Liver (tissue), 3 donors: ENCODE measurements around the gene LRPAP1.

Source experiments
- RXRA ChIP-seq, 2 donors: IDR thresholded peaks; 2 replicates each; pipeline ENCODE4 v1.6.1; 2017 to 2018; ENCODE audit warnings: antibody characterized with exemption in 2 of 2, mild to moderate bottlenecking in 1 of 2
- YY1 ChIP-seq: IDR thresholded peaks from 2 replicates; pipeline ENCODE4 v1.6.1; 2016; ENCODE audit warnings: antibody characterized with exemption, mild to moderate bottlenecking
- TF ChIP-seq, protein P1 (sequence below): IDR thresholded peaks from 2 replicates; pipeline ENCODE4 v1.6.1; 2016; ENCODE audit warnings: antibody characterized with exemption
- TF ChIP-seq, protein P2 (sequence below): fragments of 150-350 bp; IDR thresholded peaks from 2 replicates; pipeline ENCODE4 v1.5.1; 2017; ENCODE audit warnings: improper control_type of control experiment, low read depth, low read length; ENCODE audit not compliant: missing input control
- donor health status: healthy.
- donor health status: healthy.

DNA sequence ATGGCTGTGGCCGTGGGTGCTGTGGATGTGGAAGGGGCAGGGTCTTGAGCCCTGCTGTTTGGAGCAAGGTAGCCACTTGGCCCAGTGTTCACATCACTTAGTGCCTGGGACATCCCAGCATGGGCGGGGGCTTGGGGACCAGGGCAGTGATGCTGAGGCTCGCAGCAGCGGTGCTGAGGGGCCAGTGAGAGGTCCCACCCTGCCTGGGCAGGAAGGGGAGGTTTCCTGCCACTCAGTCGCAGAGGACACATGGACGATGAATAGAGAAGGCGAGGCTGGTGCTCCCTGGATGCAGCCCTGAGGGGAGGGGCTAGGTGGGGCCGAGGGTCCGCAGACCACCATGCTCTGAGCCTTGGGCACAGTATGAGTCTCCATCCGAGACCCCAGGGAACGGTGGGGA is 43.4 kb downstream of the LRPAP1 start:
- TF ChIP-seq, protein P1, sequence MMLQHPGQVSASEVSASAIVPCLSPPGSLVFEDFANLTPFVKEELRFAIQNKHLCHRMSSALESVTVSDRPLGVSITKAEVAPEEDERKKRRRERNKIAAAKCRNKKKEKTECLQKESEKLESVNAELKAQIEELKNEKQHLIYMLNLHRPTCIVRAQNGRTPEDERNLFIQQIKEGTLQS: no peak
- TF ChIP-seq YY1 (no peak), RXRA (IDR thresholded peaks at IDR 0.05) (no peak)
- TF ChIP-seq, protein P2, sequence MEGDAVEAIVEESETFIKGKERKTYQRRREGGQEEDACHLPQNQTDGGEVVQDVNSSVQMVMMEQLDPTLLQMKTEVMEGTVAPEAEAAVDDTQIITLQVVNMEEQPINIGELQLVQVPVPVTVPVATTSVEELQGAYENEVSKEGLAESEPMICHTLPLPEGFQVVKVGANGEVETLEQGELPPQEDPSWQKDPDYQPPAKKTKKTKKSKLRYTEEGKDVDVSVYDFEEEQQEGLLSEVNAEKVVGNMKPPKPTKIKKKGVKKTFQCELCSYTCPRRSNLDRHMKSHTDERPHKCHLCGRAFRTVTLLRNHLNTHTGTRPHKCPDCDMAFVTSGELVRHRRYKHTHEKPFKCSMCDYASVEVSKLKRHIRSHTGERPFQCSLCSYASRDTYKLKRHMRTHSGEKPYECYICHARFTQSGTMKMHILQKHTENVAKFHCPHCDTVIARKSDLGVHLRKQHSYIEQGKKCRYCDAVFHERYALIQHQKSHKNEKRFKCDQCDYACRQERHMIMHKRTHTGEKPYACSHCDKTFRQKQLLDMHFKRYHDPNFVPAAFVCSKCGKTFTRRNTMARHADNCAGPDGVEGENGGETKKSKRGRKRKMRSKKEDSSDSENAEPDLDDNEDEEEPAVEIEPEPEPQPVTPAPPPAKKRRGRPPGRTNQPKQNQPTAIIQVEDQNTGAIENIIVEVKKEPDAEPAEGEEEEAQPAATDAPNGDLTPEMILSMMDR: no peak
